HG02571 (cell line): ENCODE results near the gene NOP53.
"Not testable (repeated sequence)": the region's sequence is repeated elsewhere in the genome, so short reads cannot be mapped to it uniquely, and the experiment has no call there.

ENCODE experiments used
- ATAC-seq: cut with Tn5 transposase; IDR thresholded peaks from one replicate; pipeline ENCODE4 v1.9.1; 2021; ENCODE audit warnings: mild to moderate bottlenecking, moderate library complexity; ENCODE audit not compliant: unreplicated experiment

Gene NOP53

DNA sequence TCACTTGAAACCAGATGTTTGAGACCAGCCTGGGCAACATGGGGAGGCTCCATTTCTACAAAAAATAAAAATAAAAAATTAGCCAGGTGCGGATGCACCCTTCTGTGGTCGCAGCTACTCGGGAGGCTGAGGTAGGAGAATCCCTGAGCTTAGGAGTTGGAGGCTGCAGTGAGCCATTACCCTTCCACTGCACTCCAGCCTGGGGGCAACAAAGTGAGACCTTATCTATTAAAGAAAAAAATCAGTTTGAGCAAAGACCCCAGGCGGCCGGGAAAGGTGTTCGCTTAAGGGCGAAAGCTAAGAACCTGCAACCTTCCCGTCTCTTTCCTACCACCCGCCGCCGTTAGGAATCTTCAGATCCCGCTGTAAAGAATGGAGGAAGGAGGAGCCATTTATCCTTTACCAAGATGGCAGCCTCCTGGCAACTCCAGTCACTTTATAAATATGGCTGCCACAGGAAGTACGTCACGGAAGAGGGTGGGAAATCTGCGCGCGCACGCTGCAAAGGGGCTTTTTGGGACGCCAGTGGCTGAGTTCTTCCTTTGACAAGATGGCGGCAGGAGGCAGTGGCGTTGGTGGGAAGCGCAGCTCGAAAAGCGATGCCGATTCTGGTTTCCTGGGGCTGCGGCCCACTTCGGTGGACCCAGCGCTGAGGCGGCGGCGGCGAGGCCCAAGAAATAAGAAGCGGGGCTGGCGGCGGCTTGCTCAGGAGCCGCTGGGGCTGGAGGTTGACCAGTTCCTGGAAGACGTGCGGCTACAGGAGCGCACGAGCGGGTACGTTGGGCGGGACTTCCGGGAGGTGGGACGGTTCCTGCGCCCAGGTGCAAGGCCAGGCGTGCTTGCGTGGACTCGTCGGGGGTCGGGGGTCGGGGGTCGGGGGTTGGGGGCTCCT lies at the start of gene NOP53:
TSS of gene NOP53 (plus strand) at position 537 of the 892 bp plus-strand sequence. CDS start at position 551, 14 bp downstream.
- ATAC-seq = peak; percentile 59

DNA sequence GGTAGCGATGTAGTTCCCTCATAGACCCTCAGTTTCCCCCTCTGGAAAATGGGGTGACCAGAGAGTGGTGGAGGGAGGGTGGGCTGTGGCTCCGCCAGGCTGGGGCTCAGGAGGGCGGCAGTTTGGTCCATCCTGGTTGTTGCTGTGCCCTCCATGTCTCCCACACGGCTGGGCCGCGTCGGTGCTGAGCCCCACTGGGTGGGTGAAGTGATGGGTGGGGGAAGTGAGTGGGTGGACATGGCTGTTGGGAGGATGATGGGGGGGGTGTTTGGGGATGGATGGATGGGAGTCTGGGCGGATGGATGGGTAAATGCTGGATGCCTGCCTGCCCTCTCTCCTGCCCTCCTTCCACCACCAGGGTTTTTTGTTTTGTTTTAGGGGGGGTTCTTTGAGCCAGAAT lies 48.7 kb upstream of the NOP53 start:
- ATAC-seq = no peak

DNA sequence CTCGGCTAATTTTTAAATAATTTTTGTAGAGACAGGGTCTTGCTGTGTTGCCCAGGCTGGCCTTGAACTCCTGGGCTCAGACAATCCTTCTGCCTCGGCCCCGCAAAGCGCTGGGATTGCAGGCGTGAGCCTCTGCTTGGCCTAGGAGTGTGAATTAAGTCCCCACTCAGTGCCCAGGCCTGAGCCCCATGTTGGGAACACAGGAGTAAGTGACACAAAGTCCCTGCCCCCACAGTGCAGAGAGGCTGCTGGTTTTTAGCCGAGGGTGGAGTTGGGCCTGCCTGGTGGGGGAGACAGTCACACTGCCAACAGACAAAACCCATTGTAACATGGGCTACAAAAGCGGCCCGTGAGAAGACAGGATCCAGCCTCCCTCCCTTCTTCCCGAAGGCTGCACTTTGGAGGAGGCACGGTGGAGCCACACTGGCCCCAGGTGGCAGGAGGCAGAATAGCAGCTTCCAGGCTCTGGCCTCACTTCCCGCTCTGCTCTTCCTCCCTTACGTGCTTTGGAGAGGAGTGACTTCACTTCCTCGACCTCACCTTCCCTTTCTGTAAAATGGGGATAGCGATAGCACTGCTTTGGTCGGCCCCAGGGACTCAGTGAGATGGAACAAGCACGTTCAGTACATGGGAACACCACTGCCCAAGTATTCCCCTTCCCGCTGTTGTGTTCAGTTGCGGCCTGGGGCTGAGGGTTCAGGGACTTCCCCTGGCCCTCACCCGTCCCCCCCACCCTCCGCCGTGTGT lies 47.3 kb upstream of the NOP53 start:
- no peak for ATAC-seq

DNA sequence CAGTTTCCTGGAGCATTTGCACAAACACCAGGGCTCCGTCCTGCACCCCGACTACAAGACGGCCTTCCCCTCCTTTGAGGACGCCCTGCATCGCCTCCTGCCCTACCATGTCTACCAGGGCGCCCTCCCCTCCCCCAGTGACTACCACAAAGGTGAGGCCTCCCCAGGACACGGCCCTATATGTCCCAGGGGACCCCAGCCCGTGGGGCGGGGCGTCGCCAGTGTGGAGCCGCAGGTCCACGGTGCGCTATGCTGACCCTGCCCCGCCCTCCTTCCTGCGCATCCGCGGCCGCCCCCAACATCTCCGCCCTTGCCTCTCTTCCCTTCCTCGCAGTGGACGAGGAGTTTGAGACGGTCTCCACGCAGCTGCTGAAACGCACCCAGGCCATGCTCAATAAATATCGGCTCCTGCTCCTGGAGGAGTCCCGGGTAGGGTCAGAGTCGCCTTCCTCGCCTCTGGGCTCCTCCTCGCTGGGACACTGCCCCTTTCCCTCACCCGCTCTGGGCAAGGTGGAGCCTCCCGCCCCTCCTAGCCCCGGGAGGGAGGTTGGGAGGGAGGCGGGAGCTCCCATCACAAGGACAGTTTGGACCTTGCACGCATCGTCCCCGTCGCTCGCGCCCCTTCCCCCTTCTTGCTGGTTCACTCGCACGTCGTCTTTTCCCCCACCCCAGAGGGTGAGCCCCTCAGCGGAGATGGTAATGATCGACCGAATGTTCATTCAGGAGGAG lies 46.6 kb upstream of the NOP53 start:
- no peak for ATAC-seq

DNA sequence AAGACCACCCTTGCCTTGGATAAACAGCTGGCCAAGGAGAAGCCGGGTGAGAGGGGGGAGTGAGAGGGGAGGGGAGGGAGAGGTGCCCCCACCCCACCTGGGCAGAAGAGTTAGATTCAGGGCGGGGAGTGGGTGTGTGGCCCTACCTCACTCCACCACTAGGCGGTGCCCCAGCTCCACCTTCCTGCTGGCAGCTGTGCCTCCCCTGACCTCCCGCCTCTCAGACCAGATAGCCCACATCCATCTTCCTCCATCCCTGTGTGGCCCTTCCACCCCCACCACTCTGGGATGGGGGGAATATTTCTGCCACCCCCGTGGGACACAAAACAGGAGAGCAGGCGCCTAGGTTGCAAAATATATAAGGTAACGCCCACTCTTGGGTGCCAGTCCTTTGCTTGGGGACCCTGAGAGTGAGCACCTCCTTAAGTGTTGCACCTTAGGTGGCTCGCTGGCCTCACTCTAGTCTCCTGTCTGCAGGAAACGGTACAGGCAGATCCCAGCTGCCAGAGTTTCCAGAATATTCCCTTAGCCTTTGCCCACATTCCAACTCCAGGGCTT lies 45.9 kb upstream of the NOP53 start:
- no peak for ATAC-seq

DNA sequence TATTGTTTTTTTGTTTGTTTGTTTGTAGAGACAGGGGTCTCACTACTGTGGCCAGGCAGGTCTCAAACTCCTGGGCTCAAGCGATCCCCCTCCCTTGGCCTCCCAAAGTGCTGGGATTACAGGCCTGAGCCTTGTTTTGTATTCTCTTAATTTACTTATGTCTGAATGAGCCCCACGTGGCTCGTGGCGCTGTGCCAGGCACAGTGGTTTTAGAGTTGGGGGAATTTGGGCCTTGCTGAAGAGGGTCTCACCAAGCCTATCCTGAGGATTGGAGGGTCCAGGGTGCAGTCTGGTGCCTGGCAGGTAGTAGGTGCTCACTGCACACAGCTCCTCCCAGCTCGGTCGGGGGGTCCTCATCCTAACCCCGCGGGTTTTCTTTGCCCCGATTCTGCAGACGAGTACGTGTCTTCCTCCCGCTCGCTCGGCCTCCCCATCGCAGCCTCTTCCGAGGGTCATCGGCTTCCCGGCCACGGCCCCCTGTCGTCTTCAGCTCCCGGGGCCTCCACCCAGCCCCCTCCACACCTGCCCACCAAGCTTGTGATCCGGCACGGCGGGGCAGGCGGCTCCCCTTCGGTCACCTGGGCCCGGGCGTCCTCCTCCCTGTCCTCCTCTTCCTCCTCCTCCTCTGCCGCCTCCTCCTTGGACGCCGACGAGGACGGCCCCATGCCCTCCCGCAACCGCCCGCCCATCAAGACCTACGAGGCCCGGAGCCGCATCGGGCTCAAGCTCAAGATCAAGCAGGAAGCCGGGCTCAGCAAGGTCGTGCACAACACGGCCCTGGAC lies 44.2 kb upstream of the NOP53 start:
- no peak for ATAC-seq

DNA sequence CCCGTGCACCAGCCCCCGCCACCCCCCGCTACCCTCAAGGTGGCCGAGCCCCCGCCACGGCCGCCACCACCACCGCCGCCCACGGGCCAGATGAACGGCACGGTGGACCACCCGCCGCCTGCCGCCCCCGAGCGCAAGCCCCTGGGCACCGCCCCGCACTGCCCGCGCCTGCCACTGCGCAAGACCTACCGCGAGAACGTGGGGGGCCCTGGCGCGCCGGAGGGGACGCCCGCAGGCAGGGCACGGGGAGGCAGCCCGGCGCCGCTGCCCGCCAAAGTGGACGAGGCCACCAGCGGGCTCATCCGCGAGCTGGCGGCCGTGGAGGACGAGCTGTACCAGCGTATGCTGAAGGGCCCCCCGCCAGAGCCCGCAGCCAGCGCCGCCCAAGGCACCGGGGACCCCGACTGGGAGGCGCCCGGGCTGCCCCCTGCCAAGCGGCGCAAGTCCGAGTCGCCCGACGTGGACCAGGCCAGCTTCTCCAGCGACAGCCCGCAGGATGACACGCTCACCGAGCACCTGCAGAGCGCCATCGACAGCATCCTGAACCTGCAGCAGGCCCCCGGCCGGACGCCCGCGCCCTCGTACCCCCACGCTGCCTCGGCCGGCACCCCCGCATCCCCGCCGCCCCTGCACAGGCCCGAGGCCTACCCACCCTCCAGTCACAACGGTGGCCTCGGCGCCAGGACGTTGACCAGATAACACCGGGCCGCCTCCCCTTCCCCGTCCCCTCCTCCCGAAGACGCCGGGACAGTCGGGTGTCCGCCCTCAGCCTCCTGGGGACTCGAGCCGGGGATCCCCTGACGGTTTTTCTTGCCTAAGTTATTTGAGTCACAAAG lies 43.4 kb upstream of the NOP53 start:
- no peak for ATAC-seq

DNA sequence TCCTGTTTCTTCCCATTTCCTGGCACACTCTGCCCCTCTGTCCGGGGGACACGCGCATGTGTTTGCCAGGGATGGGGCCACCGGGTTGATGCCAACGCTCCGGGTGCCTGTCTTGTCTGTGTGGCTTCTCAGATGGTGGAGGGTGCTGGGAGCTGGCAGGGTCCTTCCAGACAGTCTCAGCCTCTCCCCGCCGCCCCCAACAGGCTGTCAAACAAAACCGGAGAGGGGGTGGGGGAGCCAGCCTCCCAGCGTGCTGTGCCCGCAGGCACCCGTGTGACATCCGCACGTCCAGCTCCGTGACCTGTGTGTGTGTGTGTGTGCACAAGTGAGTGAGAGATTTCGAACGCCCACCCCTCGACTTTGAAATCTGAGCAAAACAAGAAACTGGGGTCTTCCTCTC lies 42.7 kb upstream of the NOP53 start:
- no peak for ATAC-seq

DNA sequence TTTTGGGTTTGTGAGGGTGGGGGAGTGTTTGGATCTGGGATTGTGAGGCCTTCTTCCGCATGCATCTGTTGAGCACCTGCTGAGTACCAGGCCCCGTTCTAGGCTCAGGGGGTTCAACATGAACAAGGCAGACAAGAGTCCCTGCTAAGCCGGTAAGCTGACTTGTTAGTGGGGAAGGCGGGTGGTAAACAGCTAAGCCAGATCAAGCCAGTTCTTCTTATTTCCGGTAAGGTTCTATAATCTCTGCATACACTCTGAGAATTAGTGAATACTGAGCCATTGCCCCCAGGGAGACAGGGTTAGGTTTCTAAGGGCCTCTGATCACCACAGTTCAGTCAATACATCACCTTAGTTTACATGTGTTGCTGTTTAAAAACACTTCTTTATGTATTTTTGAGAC lies 42.0 kb upstream of the NOP53 start:
- ATAC-seq = no peak

DNA sequence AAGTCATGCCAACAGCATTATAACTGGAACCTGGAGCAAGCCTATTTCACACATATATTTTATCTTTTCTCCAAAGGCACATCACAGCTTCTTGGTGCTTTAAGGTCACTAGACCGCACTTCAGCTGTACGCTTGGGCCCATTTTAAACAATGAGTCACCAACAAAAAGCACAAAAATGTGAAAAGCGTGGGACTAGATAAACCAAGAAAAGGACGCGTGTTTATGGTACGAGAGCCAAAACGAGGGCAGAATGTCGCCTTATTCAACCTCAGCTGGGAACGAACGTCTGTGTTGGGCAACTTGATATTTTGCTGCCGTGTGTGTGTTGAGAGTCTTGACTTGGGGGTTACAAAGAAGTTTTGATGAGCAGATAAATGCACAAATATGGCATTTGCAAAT lies 41.3 kb upstream of the NOP53 start:
- no peak for ATAC-seq

DNA sequence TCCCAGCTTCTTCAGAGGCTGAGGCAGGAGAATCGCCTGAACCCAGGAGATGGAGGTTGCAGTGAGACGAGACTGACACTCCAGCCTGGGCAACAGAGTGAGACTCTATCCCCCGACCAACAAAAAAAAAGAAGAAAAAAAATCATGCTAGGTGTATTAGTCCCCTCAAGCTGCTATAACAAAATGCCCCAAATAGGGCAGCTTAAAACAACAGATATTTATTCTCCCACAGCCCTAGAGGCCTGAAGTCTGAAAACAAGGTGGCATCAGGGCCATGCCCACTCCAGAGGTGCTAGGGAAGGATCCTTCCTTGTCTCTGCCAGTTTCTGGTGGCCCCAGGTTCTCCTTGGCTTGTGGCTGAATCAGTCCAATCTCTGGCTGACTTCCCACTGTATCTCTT lies 40.7 kb upstream of the NOP53 start:
- ATAC-seq = no peak

DNA sequence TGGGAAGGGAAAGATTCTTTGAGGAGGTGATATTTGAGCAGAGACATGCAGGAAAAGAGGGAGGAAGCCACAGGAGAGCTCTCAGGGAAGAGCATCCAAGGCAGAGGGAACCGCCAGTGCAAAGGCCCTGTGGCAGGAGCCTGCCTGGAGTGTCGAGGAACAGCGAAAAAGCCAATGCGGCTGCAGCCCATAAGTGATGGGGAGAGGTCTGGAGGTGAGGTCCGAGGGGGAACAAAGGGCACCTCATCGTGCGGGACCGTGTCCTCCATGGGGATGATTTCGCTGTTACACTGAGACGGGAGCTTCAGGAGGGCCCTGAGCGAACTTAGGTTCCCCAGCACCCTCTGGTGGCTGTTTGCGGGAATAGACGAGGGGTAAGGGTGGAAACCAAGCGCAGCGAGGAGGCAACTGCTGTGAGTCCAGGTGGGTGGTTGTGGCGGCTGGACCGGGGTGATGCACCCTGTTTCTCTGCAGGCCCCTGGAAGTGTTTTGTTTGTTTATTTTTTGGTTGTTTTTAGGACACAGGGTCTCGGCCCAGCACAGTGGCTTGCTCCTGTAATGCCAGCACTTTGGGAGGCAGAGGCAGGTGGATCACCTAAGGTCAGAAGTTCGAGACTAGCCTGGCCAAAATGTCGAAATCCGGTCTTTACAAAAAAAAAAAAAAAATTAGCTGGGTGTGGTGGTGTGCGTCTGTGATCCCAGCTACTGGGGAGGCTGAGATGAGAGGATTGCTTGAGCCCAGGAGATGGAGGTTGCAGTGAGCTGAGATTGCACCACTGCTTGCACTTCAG lies 38.0 kb upstream of the NOP53 start:
- no peak for ATAC-seq

DNA sequence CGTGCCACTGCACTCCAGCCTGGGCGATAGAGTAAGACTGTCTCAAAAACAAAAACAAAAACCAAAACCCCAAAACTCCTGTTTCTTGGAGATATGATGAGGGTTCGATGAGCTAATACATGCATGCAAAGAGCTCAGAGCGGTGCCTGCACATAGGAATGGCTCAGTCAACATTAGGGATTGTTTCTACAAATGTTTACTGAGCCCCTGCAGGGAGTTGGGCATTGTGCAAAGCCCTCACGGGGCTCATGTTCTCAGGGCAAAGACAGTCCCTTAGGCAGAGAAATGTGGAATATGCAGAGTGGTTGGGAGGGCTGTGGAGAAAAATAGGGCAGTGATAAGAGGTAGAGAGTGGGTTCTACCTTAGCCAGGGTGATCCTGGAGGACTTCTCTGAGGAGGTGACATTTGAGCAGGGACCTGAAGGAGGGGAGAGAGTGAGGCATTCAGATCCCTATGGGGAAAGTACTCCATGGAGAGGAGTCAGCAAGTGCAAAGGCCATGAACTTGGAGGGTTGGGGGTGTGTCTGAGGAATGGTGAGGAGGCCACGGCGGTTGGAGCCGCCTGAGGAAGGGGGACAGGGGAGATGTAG lies 33.6 kb upstream of the NOP53 start:
- ATAC-seq = no peak

DNA sequence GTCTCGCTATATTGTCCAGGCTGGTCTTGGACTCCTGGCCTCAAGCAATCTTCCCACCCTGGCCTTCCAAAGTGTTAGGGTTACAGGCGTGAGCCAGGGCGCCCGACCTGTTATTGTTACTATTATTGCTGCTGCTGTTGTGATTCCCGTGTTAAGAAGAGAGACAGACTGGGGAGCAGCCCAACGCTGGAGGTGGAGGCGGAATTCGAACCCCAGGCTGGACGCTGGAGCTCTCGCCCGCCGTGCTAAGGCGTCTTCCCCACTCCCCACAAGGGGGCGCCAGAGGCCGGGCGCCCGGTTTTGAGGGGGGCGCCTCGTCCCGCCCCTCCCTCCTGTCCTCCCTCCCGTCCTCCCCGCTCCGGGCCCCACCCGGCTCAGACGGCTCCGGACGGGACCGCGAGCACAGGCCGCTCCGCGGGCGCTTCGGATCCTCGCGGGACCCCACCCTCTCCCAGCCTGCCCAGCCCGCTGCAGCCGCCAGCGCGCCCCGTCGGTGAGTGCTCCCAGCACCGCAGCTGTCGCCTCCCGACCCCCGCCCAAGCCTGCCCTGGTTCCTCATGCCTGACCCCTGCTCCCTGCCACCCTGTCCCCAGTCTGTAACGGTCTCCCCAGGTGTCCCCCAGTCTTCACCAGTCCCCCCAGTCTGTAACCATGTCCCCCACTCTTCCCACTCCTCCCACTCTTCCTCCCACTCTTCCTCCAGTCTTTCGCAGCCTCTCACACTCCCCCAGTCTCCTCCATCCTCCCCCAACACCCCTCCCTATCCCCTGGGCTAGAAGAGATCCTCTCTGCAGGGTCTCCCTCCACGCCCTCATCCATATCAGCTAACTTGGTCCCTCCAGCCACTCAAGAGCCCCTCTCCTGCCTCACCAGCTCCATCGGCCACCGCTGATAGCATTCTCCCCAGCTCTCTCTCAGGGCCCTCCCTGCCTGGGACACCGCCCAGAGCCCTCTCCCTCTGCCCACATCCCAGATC lies 32.0 kb upstream of the NOP53 start, which contains the start of gene EHD2:
TSS of gene EHD2 (plus strand) at position 377 of the 976 bp plus-strand sequence. CDS start 3,191 bp downstream, outside the sequence.
- ATAC-seq = no peak

DNA sequence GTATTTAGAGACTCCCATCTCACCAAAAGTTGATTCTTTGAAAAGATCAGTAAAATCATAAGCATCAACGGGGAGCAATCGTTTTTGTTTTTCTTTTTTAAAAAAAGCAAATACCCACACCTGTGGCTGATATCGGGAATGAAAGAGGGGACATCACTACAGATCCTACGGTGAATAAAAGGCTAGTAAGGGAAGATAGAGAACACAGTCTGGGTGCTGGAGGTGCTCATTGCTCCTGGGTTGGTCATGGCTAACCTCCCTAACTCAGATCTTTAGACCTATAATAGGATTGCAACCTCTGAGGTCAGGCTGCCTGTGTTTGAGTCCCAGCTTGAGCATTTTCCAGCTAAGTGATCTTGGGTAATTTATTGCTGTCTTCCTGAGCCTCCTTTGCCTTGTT lies 31.0 kb upstream of the NOP53 start:
- ATAC-seq = no peak

DNA sequence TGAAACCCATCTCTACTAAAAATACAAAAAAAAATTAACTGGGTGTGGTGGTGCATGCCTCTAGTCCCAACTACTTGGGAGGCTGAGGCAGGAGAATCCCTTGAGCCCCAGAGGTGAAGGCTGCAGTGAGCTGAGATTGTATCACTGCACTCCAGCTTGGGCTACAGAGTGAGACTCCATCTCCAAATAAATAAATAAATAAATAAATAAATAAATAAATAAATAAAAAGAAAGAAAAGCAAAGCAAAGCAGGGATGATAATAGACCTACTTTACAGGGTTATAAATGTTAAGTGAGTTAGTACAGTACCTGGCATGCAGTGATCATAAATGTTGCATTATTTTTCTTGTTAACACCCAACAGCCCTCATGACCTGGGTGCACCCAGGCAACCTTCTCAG lies 30.5 kb upstream of the NOP53 start:
- ATAC-seq = not testable (repeated sequence)
